Measurements from ENCODE around the gene UMODL1. TPM values are rescaled to one million over a fixed set of nuclear protein-coding genes. Genes with fewer than 3 reads are reported as not detected.

Gene UMODL1
- total RNA-seq, 1 experiment from 2014 or later = not detected

- H2BK15ac ChIP-seq (ENCODE audit: low read depth, low read length) = no peak overlapping the region
- no peak overlapping the region for H2AK5ac ChIP-seq (ENCODE audit: insufficient read length, low read length)
- Mint-ChIP-seq H3K9me3 (no peaks in the 10 kb centered on the region), H3K4me3 (no peak overlapping the region), H3K27ac (no peak overlapping the region), H3K27me3 (ENCODE audit: low read depth) (no peaks in the 10 kb centered on the region; the same call in 1 of the 2 replicates), H3K4me1 (peaks cover 4 to 6% of the 10 kb centered on the region in 2 experiments; a peak in 3 of 4 replicates), H3K36me3 (ENCODE audit: insufficient read depth in 1 of 3, low read depth in 3 of 3) (no peaks in the 10 kb centered on the region)
- no peaks in the 10 kb centered on the region for H3K79me2 ChIP-seq (ENCODE audit: insufficient read depth, low read length)
- H4K91ac ChIP-seq (ENCODE audit: insufficient read length, low read depth, low read length) = no peak overlapping the region
- no CpG with 5 or more reads among the region's 18 CpGs for WGBS (ENCODE audit: extremely low coverage, insufficient read length, low lambda C conversion rate)
- H4K20me1 ChIP-seq (ENCODE audit: control insufficient read depth, insufficient read depth, insufficient read length) = no peaks in the 10 kb centered on the region
- H3T11ph ChIP-seq (ENCODE audit: low read length) = no peak overlapping the region
- no peak overlapping the region for H2BK5ac ChIP-seq (ENCODE audit: insufficient read length, low read length)
- no peak for DNase-seq
- no peaks in the 10 kb centered on the region for H3K79me1 ChIP-seq (ENCODE audit: insufficient read depth, low read depth, low read length, poor library complexity, severe bottlenecking)
- H3K14ac ChIP-seq (ENCODE audit: insufficient read depth, low read length) = no peak overlapping the region
- no peak overlapping the region for H3K18ac ChIP-seq (ENCODE audit: insufficient read length, low read depth, low read length)
- H3K27ac ChIP-seq (ENCODE audit: insufficient read length, low read depth, low read length) = no peak overlapping the region
- no peaks in the 10 kb centered on the region for H3K27me3 ChIP-seq (ENCODE audit: insufficient read depth, low read length)
- no peak overlapping the region for H3K9ac ChIP-seq (ENCODE audit: extremely low read depth, insufficient read length, low read length)
- TF ChIP-seq CTCF (conservative IDR thresholded peaks at IDR 0.05) = no peak
- H3K23ac ChIP-seq (ENCODE audit: insufficient read length, low read depth, low read length) = no peak overlapping the region
- H3K4me2 ChIP-seq (ENCODE audit: insufficient read depth, insufficient read length, low read length) = no peak overlapping the region
- H4K5ac ChIP-seq (ENCODE audit: insufficient read length, low read depth, low read length) = no peak overlapping the region
- no peak overlapping the region for H2BK20ac ChIP-seq (ENCODE audit: low read depth, low read length, poor library complexity, severe bottlenecking)
- H4K8ac ChIP-seq (replicated peaks; ENCODE audit: insufficient read length, low read depth, low read length) = no peak overlapping the region
- no peak overlapping the region for H3K4ac ChIP-seq (ENCODE audit: low read depth, low read length)
- no peak overlapping the region for H2BK12ac ChIP-seq (ENCODE audit: insufficient read length, low read depth, low read length)
- peaks cover 4% of the 10 kb centered on the region for H3K23me2 ChIP-seq (ENCODE audit: insufficient read length, low read depth, low read length, poor library complexity, severe bottlenecking)
- peaks cover 3% of the 10 kb centered on the region; the same call in 1 of the 2 replicates for H3K4me1 ChIP-seq (ENCODE audit: insufficient read depth, low read length)
- H3K9me3 ChIP-seq (ENCODE audit: control insufficient read depth, low read depth, low read length) = no peaks in the 10 kb centered on the region
- no peak overlapping the region for H2AFZ ChIP-seq (ENCODE audit: low read length)
- no peak overlapping the region for H2BK120ac ChIP-seq (ENCODE audit: low read depth, low read length, poor library complexity, severe bottlenecking)
- H3K56ac ChIP-seq (ENCODE audit: insufficient read length, low read depth, low read length) = no peak overlapping the region
Measured at GRCh38 chr21:42165901-42166300, 94.8 kb downstream of the UMODL1 start.
